RWPE2 (cell line): Measurements from ENCODE around the gene NPC2.
A peak's percentile ranks its signal among the peaks of the same experiment; 100 is the strongest.

ENCODE experiments used
- ATAC-seq: fragments of 200-7000 bp; cut with Tn5 transposase; 3 replicates; pipeline ENCODE4 v1.9.1; 2021; ENCODE audit warnings: low read depth
- DNase-seq: peaks from one replicate; pipeline ENCODE4 v3.0.0-alpha.2; 2020; ENCODE audit warnings: low spot score
- H3K27ac ChIP-seq: fragments of 450-650 bp; 2 replicates; pipeline ENCODE4 v1.5.1; 2017; ENCODE audit warnings: mild to moderate bottlenecking; ENCODE audit not compliant: poor library complexity, severe bottlenecking
- H3K27me3 ChIP-seq: fragments of 250-450 bp; sonication (Bioruptor Pico); 2 replicates; pipeline ENCODE4 v1.5.1; 2021; ENCODE audit warnings: mild to moderate bottlenecking, moderate library complexity; ENCODE audit not compliant: insufficient read depth, poor library complexity, severe bottlenecking
- H3K36me3 ChIP-seq: fragments of 250-450 bp; sonication (Bioruptor Pico); 2 replicates; pipeline ENCODE4 v1.5.1; 2020; ENCODE audit warnings: low read depth, mild to moderate bottlenecking, moderate library complexity
- H3K4me1 ChIP-seq: fragments of 250-450 bp; sonication (Bioruptor Pico); 2 replicates; pipeline ENCODE4 v1.5.1; 2021; ENCODE audit warnings: mild to moderate bottlenecking, moderate library complexity; ENCODE audit not compliant: insufficient read depth, poor library complexity, severe bottlenecking
- H3K4me3 ChIP-seq: fragments of 250-450 bp; sonication (Bioruptor Pico); 2 replicates; pipeline ENCODE4 v1.5.1; 2021; ENCODE audit warnings: mild to moderate bottlenecking, moderate library complexity; ENCODE audit not compliant: severe bottlenecking
- H3K9me3 ChIP-seq: fragments of 250-450 bp; sonication (Bioruptor Pico); 2 replicates; pipeline ENCODE4 v1.5.1; 2021; ENCODE audit warnings: mild to moderate bottlenecking, moderate library complexity; ENCODE audit not compliant: severe bottlenecking
- TF ChIP-seq, protein P1 (sequence below): fragments of 450-650 bp; IDR thresholded peaks from one replicate; pipeline ENCODE4 v1.5.1; 2017; ENCODE audit warnings: mild to moderate bottlenecking, moderate library complexity; ENCODE audit not compliant: poor library complexity, severe bottlenecking

The NPC2 gene

DNA sequence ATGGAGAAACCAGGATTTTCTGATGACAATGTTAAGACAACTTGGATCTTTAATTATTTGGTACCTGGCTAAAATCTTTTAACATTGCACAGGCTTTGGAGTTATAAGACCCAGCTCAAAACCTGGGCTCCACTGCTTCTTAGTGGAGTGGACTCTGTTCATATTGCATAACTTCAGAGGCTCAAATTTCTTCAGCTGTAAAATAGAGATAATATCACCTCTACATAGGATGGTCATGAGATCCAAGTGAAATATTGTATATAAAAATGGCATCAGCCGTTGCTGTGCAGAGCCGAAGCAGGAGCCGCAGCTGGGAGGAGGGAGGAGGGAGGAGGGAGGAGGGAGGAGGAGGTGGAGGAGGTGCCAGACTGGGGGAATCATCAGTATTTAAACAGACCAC lies 10.5 kb downstream of the NPC2 start:
- ATAC-seq, result no peak
- Histone ChIP-seq H3K36me3 (peaks cover 95% of the 10 kb centered on the region), H3K9me3 (no peaks in the 10 kb centered on the region), H3K4me1 (peaks cover 15% of the 10 kb centered on the region), H3K27me3 (no peaks in the 10 kb centered on the region), H3K4me3 (no peak overlapping the region), H3K27ac (no peak overlapping the region)
- TF ChIP-seq, protein P1, sequence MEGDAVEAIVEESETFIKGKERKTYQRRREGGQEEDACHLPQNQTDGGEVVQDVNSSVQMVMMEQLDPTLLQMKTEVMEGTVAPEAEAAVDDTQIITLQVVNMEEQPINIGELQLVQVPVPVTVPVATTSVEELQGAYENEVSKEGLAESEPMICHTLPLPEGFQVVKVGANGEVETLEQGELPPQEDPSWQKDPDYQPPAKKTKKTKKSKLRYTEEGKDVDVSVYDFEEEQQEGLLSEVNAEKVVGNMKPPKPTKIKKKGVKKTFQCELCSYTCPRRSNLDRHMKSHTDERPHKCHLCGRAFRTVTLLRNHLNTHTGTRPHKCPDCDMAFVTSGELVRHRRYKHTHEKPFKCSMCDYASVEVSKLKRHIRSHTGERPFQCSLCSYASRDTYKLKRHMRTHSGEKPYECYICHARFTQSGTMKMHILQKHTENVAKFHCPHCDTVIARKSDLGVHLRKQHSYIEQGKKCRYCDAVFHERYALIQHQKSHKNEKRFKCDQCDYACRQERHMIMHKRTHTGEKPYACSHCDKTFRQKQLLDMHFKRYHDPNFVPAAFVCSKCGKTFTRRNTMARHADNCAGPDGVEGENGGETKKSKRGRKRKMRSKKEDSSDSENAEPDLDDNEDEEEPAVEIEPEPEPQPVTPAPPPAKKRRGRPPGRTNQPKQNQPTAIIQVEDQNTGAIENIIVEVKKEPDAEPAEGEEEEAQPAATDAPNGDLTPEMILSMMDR, result no peak
- DNase-seq, result no peak

DNA sequence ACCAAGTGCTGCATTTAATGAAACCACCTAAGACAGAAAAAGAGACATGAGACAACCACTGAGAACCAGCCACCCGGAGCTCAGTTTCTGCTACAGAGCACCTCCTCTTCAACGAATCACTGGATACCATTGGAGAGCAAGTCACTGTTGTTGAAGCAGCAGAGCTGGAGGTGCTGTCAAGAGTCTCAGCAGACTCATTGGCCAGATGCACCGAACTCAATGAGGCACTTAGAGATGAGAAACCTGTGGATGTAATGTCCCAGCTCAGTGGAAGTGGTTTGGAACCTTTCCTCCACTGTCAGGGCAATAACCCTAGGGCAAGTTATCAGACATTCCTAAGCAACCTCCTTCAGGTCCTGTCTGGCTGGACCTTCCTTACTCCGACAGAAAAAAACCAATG lies 13.1 kb downstream of the NPC2 start:
- no peak for DNase-seq
- H3K9me3 ChIP-seq, result no peaks in the 10 kb centered on the region
- peaks cover 83% of the 10 kb centered on the region for H3K36me3 ChIP-seq
- no peak for ATAC-seq
- peaks cover 2% of the 10 kb centered on the region for H3K4me1 ChIP-seq
- no peak overlapping the region for H3K27ac ChIP-seq
- no peak overlapping the region for H3K4me3 ChIP-seq
- H3K27me3 ChIP-seq, result no peaks in the 10 kb centered on the region
- TF ChIP-seq, protein P1, result no peak

DNA sequence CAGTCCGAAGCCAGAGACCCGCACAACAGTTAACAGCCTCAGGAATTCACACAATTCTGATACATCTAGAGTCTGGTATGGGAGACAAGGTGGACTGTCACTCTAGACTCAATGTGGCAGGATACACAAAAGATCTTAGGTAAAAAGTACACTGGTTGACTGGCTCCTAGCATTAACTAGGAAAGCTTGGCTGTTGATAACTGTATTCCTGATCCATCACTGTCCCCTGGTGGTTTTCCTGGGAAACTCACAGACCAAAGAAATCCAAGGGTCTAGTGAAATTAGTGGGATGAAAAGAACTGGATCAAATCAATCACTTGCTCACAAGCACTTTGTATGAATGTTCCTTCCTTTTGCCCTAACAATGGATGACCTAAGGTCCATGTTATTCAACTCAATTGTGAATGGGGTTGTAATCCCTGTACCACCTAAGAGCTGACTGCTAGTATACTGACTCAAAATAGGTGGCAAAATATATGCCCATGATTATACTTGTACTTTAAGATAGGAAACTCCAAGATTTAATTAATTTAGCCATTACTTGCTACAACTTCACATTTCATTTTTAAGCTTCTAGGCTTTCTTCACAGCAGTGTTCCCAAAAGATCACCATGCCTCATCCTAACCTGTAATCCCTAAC lies 14.0 kb downstream of the NPC2 start:
- H3K27ac ChIP-seq, result no peak overlapping the region
- no peaks in the 10 kb centered on the region for H3K9me3 ChIP-seq
- TF ChIP-seq, protein P1, result peak; percentile 77
- H3K4me1 ChIP-seq, result peaks cover 2% of the 10 kb centered on the region
- no peaks in the 10 kb centered on the region for H3K27me3 ChIP-seq
- ATAC-seq, result peak; percentile 49; the same call in 2 of the 3 replicates
- no peak for DNase-seq
- peaks cover 74% of the 10 kb centered on the region for H3K36me3 ChIP-seq
- no peak overlapping the region for H3K4me3 ChIP-seq

DNA sequence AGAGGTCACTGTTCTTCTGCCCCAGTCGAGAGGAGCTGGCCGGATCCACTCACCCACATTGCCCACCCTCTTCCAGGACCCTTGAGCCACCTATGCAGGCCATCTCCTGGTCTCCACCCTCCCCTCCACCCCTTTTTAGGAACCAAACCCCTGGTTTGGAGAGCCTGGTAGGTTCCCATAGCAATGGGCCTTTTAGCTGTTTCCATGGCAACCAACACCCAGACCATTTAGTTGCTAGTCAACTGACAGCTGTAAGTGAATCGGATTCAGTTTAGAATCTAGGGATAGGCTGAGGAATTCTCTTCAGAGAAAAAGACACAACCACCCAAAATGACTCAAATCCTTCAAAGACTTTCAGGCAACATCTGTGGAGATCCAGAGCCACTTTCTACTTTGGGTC lies 16.5 kb downstream of the NPC2 start:
- H3K27me3 ChIP-seq, result no peaks in the 10 kb centered on the region
- DNase-seq (no peak), ATAC-seq (no peak)
- peaks cover 2% of the 10 kb centered on the region for H3K4me1 ChIP-seq
- no peaks in the 10 kb centered on the region for H3K9me3 ChIP-seq
- H3K36me3 ChIP-seq, result peaks cover 56% of the 10 kb centered on the region
- TF ChIP-seq, protein P1, result no peak
- H3K27ac ChIP-seq, result no peak overlapping the region
- no peak overlapping the region for H3K4me3 ChIP-seq

DNA sequence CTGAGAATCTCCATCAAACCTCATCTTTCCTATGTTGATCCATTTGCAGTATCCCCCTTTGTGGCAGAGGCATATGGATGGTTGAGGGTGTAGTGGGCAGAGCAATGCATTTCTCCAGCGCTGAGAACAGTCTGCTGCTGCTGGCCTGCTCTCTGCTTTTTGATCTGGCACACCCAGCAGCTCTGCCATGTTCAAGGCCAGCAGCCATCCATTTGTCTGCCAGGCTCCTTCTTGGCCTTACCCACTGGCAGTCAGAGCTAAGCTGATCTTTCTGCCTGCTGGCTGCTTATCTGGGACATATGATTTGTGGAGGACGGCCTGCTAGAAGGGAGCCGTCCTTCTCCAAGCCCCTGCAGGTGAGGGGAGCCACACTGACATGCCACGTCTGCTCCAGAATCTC lies 17.0 kb downstream of the NPC2 start:
- H3K27ac ChIP-seq, result no peak overlapping the region
- TF ChIP-seq, protein P1, result no peak
- DNase-seq (no peak), ATAC-seq (no peak; the same call in 2 of the 3 replicates)
- no peak overlapping the region for H3K4me3 ChIP-seq
- peaks cover 2% of the 10 kb centered on the region for H3K4me1 ChIP-seq
- H3K36me3 ChIP-seq, result peaks cover 51% of the 10 kb centered on the region
- no peaks in the 10 kb centered on the region for H3K27me3 ChIP-seq
- H3K9me3 ChIP-seq, result no peaks in the 10 kb centered on the region
